ENCODE results near the gene WBP1L. TPM values are rescaled to one million over a fixed set of nuclear protein-coding genes. Genes with fewer than 3 reads are reported as not detected.

The WBP1L gene
- total and polyA plus RNA-seq, 8 donors: 15.1 to 140 (median 30.5) TPM

DNA sequence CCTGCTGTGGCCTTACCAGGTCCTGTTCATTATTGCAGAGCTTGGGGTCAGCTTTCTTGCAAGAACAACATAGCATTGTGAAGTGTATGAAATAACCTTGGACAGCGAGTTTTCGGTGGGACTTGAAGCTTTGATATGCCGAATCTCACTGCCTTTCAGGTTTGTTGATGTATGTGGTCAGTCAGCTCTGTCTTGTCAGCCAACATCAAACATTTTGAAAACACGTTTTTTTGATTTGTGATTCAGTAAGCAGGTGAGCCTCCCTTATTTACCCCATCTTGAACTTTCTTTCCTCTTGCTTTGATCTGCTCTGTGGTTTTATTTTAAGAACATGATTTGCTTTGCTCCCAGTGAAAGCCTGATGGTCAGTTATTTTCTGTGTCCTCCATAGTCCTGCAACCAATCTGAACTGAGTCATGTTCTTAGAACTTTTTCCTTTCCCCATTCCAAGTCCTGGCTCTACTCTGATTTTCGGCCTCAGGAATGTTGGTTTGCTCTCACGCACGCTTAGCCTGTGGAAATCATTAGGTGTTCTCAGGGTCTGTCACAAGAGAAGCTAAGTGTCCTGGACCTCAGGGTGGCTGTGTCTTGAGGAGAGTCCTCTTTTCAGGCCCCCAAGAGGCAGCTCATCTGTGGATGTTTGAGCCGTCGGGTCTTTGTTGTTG lies 8.7 kb downstream of the WBP1L start:
- DNase-seq: no peak
- H3K27ac ChIP-seq: peak overlapping the region; percentile 0 to 86 (median 76)
- no peaks in the 10 kb centered on the region for H3K9me3 ChIP-seq
- no peaks in the 10 kb centered on the region for H3K27me3 ChIP-seq
- 66 to 78% (median 71%) methylated on average over 9 of the region's 9 CpGs for WGBS, 5 donors
- intact Hi-C loops (cut with DNase I; ENCODE audit: low total_unique reads): no loop called here
- no peak overlapping the region for H3K4me3 ChIP-seq
- TF ChIP-seq POLR2A (IDR thresholded peaks at IDR 0.05) (no peak), POLR2AphosphoS5 (IDR thresholded peaks at IDR 0.05) (peak in 2 of 3 donors; percentile 69 to 79)
- peaks cover 6 to 79% (median 46%) of the 10 kb centered on the region in 4 donors for H3K4me1 ChIP-seq
- peaks cover 0 to 3% (median 0%) of the 10 kb centered on the region in 4 donors for H3K36me3 ChIP-seq

DNA sequence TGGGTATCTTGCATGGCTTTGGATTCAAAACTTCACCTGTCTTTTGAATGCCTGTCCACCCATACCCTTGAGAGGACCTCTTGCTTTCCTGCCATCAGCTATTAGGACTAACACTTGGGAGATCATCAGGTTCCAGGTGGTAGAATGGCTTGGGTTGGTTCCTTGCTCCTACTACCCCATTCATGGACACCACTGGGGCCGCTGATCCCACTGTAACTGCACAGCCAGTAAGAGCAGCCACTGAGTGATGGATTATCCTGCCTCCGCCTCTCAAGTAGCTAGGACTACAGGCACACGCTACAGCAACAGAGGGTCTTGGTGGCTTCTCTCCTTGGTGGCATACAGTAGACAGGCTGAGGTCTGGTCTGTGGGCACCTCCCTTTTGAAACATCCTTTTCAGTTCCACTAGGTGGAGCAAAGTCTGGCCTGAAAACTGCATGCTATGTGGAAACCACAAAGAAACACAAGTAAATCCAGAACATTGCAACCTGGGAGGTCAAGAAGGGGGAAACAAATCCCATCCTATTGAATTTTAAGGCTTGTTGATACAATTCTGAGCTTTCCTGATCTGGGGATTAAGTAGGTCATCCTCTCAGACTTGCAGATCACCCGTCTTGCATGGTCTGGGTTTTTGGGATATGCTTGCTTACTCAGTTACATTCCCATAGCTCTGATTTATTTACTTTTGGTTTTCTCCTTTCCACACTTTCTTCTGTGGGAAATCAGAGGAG lies 9.4 kb downstream of the WBP1L start:
- H3K9me3 ChIP-seq: no peaks in the 10 kb centered on the region
- TF ChIP-seq, protein P1, sequence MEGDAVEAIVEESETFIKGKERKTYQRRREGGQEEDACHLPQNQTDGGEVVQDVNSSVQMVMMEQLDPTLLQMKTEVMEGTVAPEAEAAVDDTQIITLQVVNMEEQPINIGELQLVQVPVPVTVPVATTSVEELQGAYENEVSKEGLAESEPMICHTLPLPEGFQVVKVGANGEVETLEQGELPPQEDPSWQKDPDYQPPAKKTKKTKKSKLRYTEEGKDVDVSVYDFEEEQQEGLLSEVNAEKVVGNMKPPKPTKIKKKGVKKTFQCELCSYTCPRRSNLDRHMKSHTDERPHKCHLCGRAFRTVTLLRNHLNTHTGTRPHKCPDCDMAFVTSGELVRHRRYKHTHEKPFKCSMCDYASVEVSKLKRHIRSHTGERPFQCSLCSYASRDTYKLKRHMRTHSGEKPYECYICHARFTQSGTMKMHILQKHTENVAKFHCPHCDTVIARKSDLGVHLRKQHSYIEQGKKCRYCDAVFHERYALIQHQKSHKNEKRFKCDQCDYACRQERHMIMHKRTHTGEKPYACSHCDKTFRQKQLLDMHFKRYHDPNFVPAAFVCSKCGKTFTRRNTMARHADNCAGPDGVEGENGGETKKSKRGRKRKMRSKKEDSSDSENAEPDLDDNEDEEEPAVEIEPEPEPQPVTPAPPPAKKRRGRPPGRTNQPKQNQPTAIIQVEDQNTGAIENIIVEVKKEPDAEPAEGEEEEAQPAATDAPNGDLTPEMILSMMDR (IDR thresholded peaks at IDR 0.05): peak in 5 of 7 experiments; percentile 23 to 61 (median 45)
- TF ChIP-seq EP300 (IDR thresholded peaks at IDR 0.05) (no peak), POLR2A (IDR thresholded peaks at IDR 0.05) (no peak), POLR2AphosphoS5 (IDR thresholded peaks at IDR 0.05) (peak in 2 of 3 donors; percentile 8 to 58)
- DNase-seq: peak in 1 of 2 donors; percentile 78
- intact Hi-C loops (cut with DNase I; ENCODE audit: low total_unique reads): no loop called here
- WGBS, 5 donors: 67 to 74% (median 68%) methylated on average over 4 of the region's 4 CpGs
- peaks cover 0 to 3% (median 0%) of the 10 kb centered on the region in 4 donors for H3K36me3 ChIP-seq
- H3K4me1 ChIP-seq: peaks cover 6 to 78% (median 47%) of the 10 kb centered on the region in 4 donors
- no peaks in the 10 kb centered on the region for H3K27me3 ChIP-seq
- H3K27ac ChIP-seq: peak overlapping the region; percentile 0 to 86 (median 76)
- no peak overlapping the region for H3K4me3 ChIP-seq

DNA sequence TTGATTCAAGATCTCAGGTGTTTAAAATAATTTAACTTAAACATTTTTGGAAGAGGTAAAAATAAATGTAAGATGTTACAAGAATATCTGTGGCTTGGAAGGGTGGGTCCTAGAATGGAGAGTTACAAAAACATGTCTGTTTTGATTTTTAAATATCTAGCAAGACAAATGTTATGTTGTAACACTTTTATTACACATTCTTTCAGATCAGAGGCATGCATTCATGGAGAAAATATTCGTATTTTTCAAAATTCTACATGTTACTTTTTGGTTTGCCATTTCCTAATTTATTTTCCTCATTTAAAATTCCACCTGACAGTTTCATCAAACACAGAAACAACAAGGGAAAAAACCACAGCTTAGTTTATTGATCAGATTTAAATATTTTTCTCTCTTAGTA lies 10.0 kb downstream of the WBP1L start:
- Histone ChIP-seq H3K4me3 (no peak overlapping the region), H3K27me3 (no peaks in the 10 kb centered on the region), H3K27ac (peak overlapping the region in 4 of 5 donors; percentile 67 to 86 (median 80)), H3K9me3 (no peaks in the 10 kb centered on the region), H3K36me3 (peaks cover 0 to 3% (median 0%) of the 10 kb centered on the region in 4 donors), H3K4me1 (peaks cover 6 to 78% (median 47%) of the 10 kb centered on the region in 4 donors)
- TF ChIP-seq, protein P1 (IDR thresholded peaks at IDR 0.05): no peak
- TF ChIP-seq EP300 (IDR thresholded peaks at IDR 0.05) (no peak), POLR2A (IDR thresholded peaks at IDR 0.05) (no peak), POLR2AphosphoS5 (IDR thresholded peaks at IDR 0.05) (no peak)
- 55 to 78% (median 73%) methylated on average over 1 of the region's 1 CpG for WGBS, 5 donors
- intact Hi-C loops (cut with DNase I; ENCODE audit: low total_unique reads): no loop called here
- no peak for DNase-seq

GRCh38 chr10:102757323-102757722 lies 13.6 kb downstream of the WBP1L start:
- H3K27me3 ChIP-seq: no peaks in the 10 kb centered on the region
- H3K27ac ChIP-seq: peak overlapping the region in 2 of 5 donors; percentile 55 to 86
- intact Hi-C loops (cut with DNase I; ENCODE audit: low total_unique reads): no loop called here
- no peaks in the 10 kb centered on the region for H3K9me3 ChIP-seq
- TF ChIP-seq POLR2AphosphoS5 (IDR thresholded peaks at IDR 0.05) (no peak), POLR2A (IDR thresholded peaks at IDR 0.05) (no peak), EP300 (IDR thresholded peaks at IDR 0.05) (no peak)
- TF ChIP-seq, protein P1 (IDR thresholded peaks at IDR 0.05): no peak
- peaks cover 0 to 3% (median 0%) of the 10 kb centered on the region in 4 donors for H3K36me3 ChIP-seq
- no peak for DNase-seq
- peaks cover 6 to 69% (median 37%) of the 10 kb centered on the region in 4 donors for H3K4me1 ChIP-seq
- 94 to 99% (median 94%) methylated on average over 6 of the region's 6 CpGs for WGBS, 5 donors
- no peak overlapping the region for H3K4me3 ChIP-seq

All from stomach (tissue), 9 donors.